Neural cell (in vitro differentiated cells): ENCODE data around the gene HLA-DPA1.

Experiments used
- CTCF ChIP-seq: fragments of 450-650 bp; IDR thresholded peaks from 2 replicates; pipeline ENCODE4 v1.5.1; 2014; ENCODE audit warnings: antibody characterized with exemption, mild to moderate bottlenecking, moderate library complexity; ENCODE audit not compliant: poor library complexity, severe bottlenecking
- EP300 ChIP-seq: fragments of 450-650 bp; conservative IDR thresholded peaks from 2 replicates; pipeline ENCODE4 v1.6.1; 2014; ENCODE audit warnings: antibody characterized with exemption, mild to moderate bottlenecking, moderate library complexity; ENCODE audit not compliant: poor library complexity, severe bottlenecking
- POLR2AphosphoS5 ChIP-seq: IDR thresholded peaks from 2 replicates; pipeline ENCODE4 v1.6.1; 2012
- REST ChIP-seq: IDR thresholded peaks from 2 replicates; pipeline ENCODE4 v1.6.1; 2012; ENCODE audit warnings: borderline replicate concordance
- SMC3 ChIP-seq: fragments of 450-650 bp; conservative IDR thresholded peaks from 2 replicates; pipeline ENCODE4 v1.6.1; 2014; ENCODE audit warnings: antibody characterized with exemption, mild to moderate bottlenecking, moderate library complexity; ENCODE audit not compliant: poor library complexity
- TAF1 ChIP-seq: IDR thresholded peaks from 2 replicates; pipeline ENCODE4 v1.6.1; 2012; ENCODE audit warnings: low read depth

GRCh38 chr6:33057222-33058150 lies 16.0 kb downstream of the HLA-DPA1 start:
- TF ChIP-seq CTCF (no peak), REST (no peak), TAF1 (no peak), EP300 (no peak), SMC3 (no peak), POLR2AphosphoS5 (no peak)
